Measurements from ENCODE around the gene WHRN.

The WHRN gene

DNA sequence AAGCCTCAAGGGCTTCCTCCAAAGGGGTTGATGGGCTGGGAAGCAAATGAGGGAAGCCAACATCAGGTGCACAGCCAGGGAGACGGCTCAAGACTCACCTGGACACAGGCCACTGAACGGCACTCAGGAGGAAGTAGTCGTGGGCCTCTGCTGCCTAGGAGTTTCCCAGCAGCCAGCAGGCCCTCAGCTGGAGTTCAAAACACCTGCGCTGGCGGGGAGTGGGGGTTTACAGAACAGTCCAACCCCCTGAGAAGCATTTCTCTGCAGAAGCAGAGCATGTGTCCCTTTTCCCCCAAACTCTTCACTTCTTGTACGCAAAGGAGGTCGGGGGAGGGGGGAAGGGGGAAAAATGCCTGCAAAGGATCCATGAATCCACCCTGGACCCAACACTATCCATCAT is 2.3 kb downstream of the WHRN start:
- ChIA-PET CTCF (interaction anchor here (1.5 to 6.4 kb wide), 5 partner anchors 8 to 150 kb away, joined by 4 to 51 read pairs (median 15); no protein-coding TSS in a partner anchor), POLR2A (no interaction called here)
- no peak for TF ChIP-seq CTCF (IDR thresholded peaks at IDR 0.05; ENCODE audit: insufficient read depth, low read length, missing control alignments)
- no peak overlapping the region; the same call in 1 of the 2 replicates for H3K4me3 ChIP-seq (ENCODE audit: low read depth, low read length)
- DNase-seq (ENCODE audit: low read depth, low spot score), result no peak

DNA sequence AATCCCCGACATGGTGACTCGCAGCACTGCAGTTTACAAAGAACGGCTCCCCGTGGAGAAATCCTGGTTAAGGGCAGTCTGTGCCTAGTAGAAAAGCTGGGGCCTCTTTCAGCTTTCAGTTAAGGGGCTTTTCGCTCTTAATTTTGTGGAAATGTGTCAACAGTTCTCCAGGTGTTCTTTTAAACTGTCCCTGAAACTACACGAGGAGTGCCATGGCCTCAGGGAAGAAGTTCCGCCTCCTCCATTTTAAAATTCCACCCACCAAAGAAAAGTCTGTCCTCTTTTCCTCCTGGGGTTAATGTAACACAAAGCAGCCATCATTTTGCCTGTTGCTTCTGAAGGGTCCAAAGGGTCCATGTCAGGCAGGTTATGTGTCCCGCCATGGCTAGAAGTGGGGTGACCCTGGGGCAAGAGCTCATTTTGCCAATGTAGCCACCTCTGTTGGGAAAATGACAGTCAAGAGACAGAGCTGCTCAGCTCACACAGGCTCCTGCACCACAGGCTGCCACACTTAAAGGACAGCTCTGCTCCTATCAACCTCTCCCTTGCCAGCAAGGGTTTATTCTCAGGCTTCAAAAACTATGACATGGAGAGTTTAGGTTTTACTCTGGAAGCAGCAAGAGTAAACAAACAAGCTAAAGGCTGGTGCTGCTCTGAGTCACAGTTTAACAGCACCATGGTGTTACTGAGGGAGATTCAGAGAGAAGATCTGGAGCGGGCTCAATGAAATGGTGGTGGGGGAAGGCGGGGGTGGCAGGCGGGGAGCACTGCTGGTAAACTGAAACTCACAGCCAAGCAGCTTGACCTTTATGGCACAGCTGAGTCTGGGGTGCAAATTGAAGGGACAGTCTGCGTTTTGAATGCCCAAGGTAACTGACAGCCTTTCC is 3.2 kb downstream of the WHRN start:
- no peak overlapping the region for H3K4me3 ChIP-seq (ENCODE audit: low read depth, low read length)
- DNase-seq (ENCODE audit: low read depth, low spot score), result no peak
- ChIA-PET POLR2A (no interaction called here), CTCF (interaction anchor here (0.7 to 6.4 kb wide), 5 partner anchors 9 to 162 kb away, joined by 3 to 51 read pairs (median 15); no protein-coding TSS in a partner anchor)
- TF ChIP-seq CTCF (IDR thresholded peaks at IDR 0.05; ENCODE audit: insufficient read depth, low read length, missing control alignments), result no peak

DNA sequence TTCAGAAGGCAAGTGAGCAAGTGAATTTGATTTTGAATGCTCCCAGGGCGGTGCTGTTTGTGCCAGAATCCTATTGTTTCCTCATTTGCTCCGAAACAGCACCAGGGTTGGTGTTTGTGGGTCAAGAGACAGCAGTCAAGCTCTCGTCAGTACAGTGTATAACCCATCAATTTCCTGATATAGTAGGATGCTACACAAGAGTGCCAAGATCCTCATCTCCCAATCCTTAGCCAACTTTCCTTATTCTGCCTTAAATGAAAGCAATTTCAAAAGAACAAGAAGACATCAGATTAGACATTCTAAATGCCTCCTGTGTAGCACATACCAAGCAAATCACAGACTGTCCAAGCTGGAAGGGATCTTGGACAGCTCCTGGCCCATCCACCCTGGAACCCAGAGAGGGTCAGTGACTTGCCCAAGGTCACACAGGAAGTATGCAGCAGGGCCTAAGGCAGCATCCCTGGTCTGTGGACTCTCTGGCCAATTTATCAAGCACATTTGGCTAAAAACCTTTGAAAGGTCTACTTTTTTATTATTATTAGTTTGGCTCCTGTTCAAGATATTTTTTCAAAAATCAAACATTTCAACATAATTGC is 4.5 kb downstream of the WHRN start:
- CTCF ChIA-PET, result interaction anchor here (0.6 to 6.4 kb wide), 3 partner anchors 13 to 516 kb away, joined by 3 to 51 read pairs (median 31); no protein-coding TSS in a partner anchor
- no peak for DNase-seq (ENCODE audit: low read depth, low spot score)
- POLR2A ChIA-PET, result no interaction called here
- H3K4me3 ChIP-seq (ENCODE audit: low read depth, low read length), result no peak overlapping the region
- TF ChIP-seq CTCF (IDR thresholded peaks at IDR 0.05; ENCODE audit: insufficient read depth, low read length, missing control alignments), result no peak

DNA sequence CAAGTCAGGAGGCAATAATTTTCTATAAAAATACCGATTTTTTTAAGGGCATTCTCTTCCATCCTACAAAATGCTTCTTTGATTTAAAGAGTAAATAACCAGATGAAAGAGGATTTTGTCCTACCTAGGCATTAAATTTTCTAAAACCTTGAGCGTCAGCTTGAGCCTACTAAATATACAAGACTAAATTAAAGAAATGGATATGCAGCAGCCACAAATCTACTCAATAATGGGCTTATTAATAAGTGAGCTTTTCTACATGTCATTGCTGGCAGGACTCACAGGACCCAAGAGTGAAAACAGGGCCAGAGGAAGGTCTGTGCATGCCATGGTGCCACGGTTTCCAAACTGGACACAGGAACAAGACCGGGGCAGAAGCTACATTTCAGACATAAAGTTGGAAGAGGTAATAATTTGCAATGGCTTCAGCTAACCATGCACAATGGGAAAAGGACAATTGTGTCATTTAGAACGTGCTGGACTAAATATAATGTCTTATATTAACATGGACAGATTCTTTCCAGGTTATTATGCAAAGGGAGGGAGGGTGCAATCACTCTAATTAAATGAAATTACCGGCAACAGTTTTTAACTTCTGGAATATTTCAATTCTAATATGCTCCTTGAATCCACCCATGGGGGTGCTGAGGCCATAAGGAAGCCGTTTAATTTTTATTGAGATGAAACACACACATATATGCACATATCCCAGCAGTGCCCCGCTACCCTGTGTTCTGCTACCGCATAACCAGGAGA is 5.2 kb downstream of the WHRN start:
- no peak for TF ChIP-seq CTCF (IDR thresholded peaks at IDR 0.05; ENCODE audit: insufficient read depth, low read length, missing control alignments)
- no peak overlapping the region for H3K4me3 ChIP-seq (ENCODE audit: low read depth, low read length)
- CTCF ChIA-PET, result interaction anchor here (0.8 to 6.4 kb wide), 4 partner anchors 12 to 153 kb away, joined by 3 to 51 read pairs (median 18); no protein-coding TSS in a partner anchor
- POLR2A ChIA-PET, result no interaction called here
- DNase-seq (ENCODE audit: low read depth, low spot score), result no peak

DNA sequence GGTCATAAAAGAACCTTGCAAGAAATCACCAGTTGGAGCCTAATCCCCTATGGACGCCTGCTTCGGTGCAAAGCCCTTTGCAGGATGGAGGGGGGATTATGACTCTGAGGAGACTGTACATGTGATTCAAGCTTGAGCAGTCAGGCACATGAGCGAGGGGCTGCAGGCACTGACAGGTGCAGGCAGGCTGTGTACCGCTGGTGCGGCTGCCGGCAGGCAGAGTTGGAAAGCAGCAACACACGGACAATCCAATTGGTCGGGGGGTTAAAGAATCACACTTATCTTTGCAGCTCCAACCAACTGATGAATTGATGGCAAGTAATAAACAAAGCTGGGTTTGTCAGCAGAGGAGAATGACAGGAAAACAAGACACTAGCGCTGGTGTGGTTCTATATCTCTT is 5.7 kb downstream of the WHRN start:
- no peak for TF ChIP-seq CTCF (IDR thresholded peaks at IDR 0.05; ENCODE audit: insufficient read depth, low read length, missing control alignments)
- ChIA-PET POLR2A (no interaction called here), CTCF (interaction anchor here (0.8 to 6.4 kb wide), 4 partner anchors 11 to 154 kb away, joined by 3 to 51 read pairs (median 18); no protein-coding TSS in a partner anchor)
- no peak overlapping the region for H3K4me3 ChIP-seq (ENCODE audit: low read depth, low read length)
- DNase-seq (ENCODE audit: low read depth, low spot score), result no peak

Measured in AG04449 (cell line).